Ovary (tissue), 3 donors: ENCODE results near the gene SLC22A23.

ENCODE experiments used
- CTCF ChIP-seq, 3 donors: fragments of 450-650 bp in 2 of 3; fragments of 200-600 bp in 1 of 3; IDR thresholded peaks; one replicate each; pipeline versions ENCODE4 v1.5.1 to v1.8.0; 2016 to 2022; ENCODE audit warnings: antibody characterized with exemption in 3 of 3, mild to moderate bottlenecking in 1 of 3
- EP300 ChIP-seq: sonication (generic); formaldehyde crosslinking; IDR thresholded peaks from one replicate; pipeline ENCODE4 v1.6.1; 2017; ENCODE audit warnings: antibody characterized with exemption
- POLR2A ChIP-seq: fragments of 450-650 bp; IDR thresholded peaks from one replicate; pipeline ENCODE4 v1.6.1; 2017; ENCODE audit warnings: antibody characterized with exemption, mild to moderate bottlenecking, moderate library complexity
- donor health status: DM: no; HTN: no; CAD: no.

- TF ChIP-seq POLR2A (no peak), EP300 (no peak), CTCF (IDR thresholded peaks at IDR 0.05) (no peak)
Observed at GRCh38 chr6:3449750-3450305, 7.0 kb downstream of the SLC22A23 start.
